ENCODE data around the gene CSDE1. TPM values are rescaled to one million over a fixed set of nuclear protein-coding genes. Genes with fewer than 3 reads are reported as not detected.

Gene CSDE1
- total RNA-seq, 1 experiment from 2014 or later: 812 TPM

DNA sequence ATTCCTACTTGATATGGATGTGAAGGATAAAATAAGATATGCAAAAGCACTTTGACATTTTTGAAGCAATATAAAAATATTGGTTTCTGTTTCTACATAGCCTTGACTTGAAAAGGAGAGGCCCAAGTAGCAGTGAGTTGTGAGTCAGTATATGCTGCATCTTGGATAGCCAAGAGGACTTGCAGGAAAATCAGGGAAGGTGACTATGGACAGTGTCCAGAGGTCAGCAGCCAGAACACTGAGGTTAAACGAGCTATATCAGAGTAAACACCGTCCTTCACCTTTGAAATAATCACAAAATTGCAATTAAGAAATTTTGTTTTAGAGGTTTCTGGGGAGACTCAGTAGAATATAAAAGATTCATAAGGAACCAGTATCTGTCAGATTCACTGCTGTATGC, 55.9 kb downstream of the CSDE1 start:
- no peak overlapping the region for H3K4me3 ChIP-seq (ENCODE audit: low read depth, low read length, poor library complexity, severe bottlenecking)
- peaks cover 9% of the 10 kb centered on the region for H3K36me3 ChIP-seq (ENCODE audit: insufficient read depth, low read length, poor library complexity, severe bottlenecking)
- H3K27me3 ChIP-seq (replicated peaks; ENCODE audit: insufficient read depth, low read depth, low read length, poor library complexity): no peaks in the 10 kb centered on the region
- BruUV-seq (replicated peaks): no TSS peak
- no peak for DNase-seq (ENCODE audit: low spot score)
- TF ChIP-seq, protein P1, sequence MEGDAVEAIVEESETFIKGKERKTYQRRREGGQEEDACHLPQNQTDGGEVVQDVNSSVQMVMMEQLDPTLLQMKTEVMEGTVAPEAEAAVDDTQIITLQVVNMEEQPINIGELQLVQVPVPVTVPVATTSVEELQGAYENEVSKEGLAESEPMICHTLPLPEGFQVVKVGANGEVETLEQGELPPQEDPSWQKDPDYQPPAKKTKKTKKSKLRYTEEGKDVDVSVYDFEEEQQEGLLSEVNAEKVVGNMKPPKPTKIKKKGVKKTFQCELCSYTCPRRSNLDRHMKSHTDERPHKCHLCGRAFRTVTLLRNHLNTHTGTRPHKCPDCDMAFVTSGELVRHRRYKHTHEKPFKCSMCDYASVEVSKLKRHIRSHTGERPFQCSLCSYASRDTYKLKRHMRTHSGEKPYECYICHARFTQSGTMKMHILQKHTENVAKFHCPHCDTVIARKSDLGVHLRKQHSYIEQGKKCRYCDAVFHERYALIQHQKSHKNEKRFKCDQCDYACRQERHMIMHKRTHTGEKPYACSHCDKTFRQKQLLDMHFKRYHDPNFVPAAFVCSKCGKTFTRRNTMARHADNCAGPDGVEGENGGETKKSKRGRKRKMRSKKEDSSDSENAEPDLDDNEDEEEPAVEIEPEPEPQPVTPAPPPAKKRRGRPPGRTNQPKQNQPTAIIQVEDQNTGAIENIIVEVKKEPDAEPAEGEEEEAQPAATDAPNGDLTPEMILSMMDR (conservative IDR thresholded peaks at IDR 0.05; ENCODE audit: low read depth, low read length): no peak
- TF ChIP-seq EZH2 (IDR thresholded peaks at IDR 0.05; ENCODE audit: borderline replicate concordance, low read depth, low read length, poor library complexity, severe bottlenecking): no peak
- H3K27ac ChIP-seq (ENCODE audit: low read depth, low read length, poor library complexity, severe bottlenecking): no peak overlapping the region
- POLR2A ChIA-PET (ENCODE audit: low non-redundant PET): no interaction called here
- no peaks in the 10 kb centered on the region for H3K4me1 ChIP-seq (ENCODE audit: insufficient read depth, low read length, poor library complexity, severe bottlenecking)
- no peaks in the 10 kb centered on the region for H3K9me3 ChIP-seq (ENCODE audit: low read depth, low read length, poor library complexity, severe bottlenecking)
- CTCF ChIA-PET: no interaction called here
- intact Hi-C loops (cut with micrococcal nuclease; ENCODE audit: unreplicated experiment): no loop called here

DNA sequence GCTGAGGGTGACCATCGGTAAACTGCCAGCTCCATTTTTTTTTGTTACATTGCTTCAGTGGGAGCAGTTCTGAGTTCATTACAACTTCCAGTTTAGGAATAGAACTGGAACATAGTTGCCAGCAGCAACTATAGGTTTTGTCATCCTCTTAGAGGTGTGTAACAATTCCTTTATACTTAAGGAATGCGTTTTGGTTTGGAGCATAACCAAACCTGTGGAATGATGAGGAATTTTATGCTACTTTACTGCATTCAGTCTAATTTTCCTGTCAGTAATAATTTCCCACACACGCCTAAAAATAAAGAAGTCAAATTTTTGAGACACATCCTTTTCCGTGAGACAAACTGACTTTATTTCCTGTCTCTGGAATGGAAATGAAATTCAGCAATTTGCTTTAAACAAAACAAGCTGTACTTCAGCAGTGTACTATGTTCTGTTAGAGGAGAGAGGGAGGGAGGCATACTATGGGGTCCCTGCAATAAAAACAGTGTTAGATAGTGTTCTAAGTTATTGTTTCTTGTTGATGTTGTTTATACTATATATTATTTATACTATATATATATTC, 57.7 kb downstream of the CSDE1 start:
- no peak overlapping the region for H3K4me3 ChIP-seq (ENCODE audit: low read depth, low read length, poor library complexity, severe bottlenecking)
- no peak for TF ChIP-seq EZH2 (IDR thresholded peaks at IDR 0.05; ENCODE audit: borderline replicate concordance, low read depth, low read length, poor library complexity, severe bottlenecking)
- TF ChIP-seq, protein P1 (conservative IDR thresholded peaks at IDR 0.05; ENCODE audit: low read depth, low read length): no peak
- H3K4me1 ChIP-seq (ENCODE audit: insufficient read depth, low read length, poor library complexity, severe bottlenecking): no peaks in the 10 kb centered on the region
- POLR2A ChIA-PET (ENCODE audit: low non-redundant PET): no interaction called here
- intact Hi-C loops (cut with micrococcal nuclease; ENCODE audit: unreplicated experiment): no loop called here
- no peak overlapping the region for H3K27ac ChIP-seq (ENCODE audit: low read depth, low read length, poor library complexity, severe bottlenecking)
- BruUV-seq (replicated peaks): no TSS peak
- no peaks in the 10 kb centered on the region for H3K27me3 ChIP-seq (replicated peaks; ENCODE audit: insufficient read depth, low read depth, low read length, poor library complexity)
- CTCF ChIA-PET: no interaction called here
- H3K9me3 ChIP-seq (ENCODE audit: low read depth, low read length, poor library complexity, severe bottlenecking): no peaks in the 10 kb centered on the region
- no peaks in the 10 kb centered on the region for H3K36me3 ChIP-seq (ENCODE audit: insufficient read depth, low read length, poor library complexity, severe bottlenecking)
- DNase-seq (ENCODE audit: low spot score): no peak

DNA sequence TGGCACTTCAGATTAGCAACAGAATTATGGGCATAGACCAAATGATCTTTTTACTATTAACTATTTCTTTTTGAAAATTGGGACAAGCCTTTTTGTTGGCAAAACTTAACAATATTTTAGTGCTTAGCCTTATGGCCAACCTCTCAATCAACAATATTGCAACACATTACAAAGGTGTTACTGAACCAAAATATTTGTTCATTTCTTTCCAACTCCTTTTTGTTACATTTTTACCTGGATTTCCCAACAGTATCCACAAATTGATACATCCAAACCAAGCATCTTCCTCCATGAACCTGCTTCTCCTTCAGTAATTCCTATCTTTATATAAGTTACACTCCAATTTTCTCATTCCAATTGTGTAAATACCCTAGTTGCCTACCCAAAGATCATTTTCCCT, 61.0 kb downstream of the CSDE1 start:
- ChIA-PET CTCF (no interaction called here), POLR2A (ENCODE audit: low non-redundant PET) (no interaction called here)
- no TSS peak for BruUV-seq (replicated peaks)
- no peak for DNase-seq (ENCODE audit: low spot score)
- Histone ChIP-seq H3K4me3 (ENCODE audit: low read depth, low read length, poor library complexity, severe bottlenecking) (no peak overlapping the region), H3K9me3 (ENCODE audit: low read depth, low read length, poor library complexity, severe bottlenecking) (no peaks in the 10 kb centered on the region), H3K36me3 (ENCODE audit: insufficient read depth, low read length, poor library complexity, severe bottlenecking) (no peaks in the 10 kb centered on the region), H3K4me1 (ENCODE audit: insufficient read depth, low read length, poor library complexity, severe bottlenecking) (no peaks in the 10 kb centered on the region), H3K27ac (ENCODE audit: low read depth, low read length, poor library complexity, severe bottlenecking) (no peak overlapping the region), H3K27me3 (replicated peaks; ENCODE audit: insufficient read depth, low read depth, low read length, poor library complexity) (no peaks in the 10 kb centered on the region)
- no peak for TF ChIP-seq EZH2 (IDR thresholded peaks at IDR 0.05; ENCODE audit: borderline replicate concordance, low read depth, low read length, poor library complexity, severe bottlenecking)
- TF ChIP-seq, protein P1 (conservative IDR thresholded peaks at IDR 0.05; ENCODE audit: low read depth, low read length): no peak
- intact Hi-C loops (cut with micrococcal nuclease; ENCODE audit: unreplicated experiment): no loop called here

All from A673 (cell line).